Heart right ventricle (tissue), 16 donors: ENCODE measurements around the gene NDUFS2. TPM values are rescaled to one million over a fixed set of nuclear protein-coding genes. Genes with fewer than 3 reads are reported as not detected.

ENCODE experiments used
- ATAC-seq, 8 donors: fragments of 200-7000 bp; cut with Tn5 transposase; one replicate each; pipeline ENCODE4 v1.9.1; 2020; ENCODE audit warnings: mild to moderate bottlenecking in 8 of 8, moderate library complexity in 8 of 8, moderate number of reproducible peaks in 1 of 8
- DNase-seq, 2 donors: peaks; one replicate each; pipeline ENCODE4 v3.0.0-alpha.2; 2020
- H3K27ac ChIP-seq, 10 donors: fragments of 200-600 bp; sonication (generic) in 2 of 10; one replicate each; pipeline versions ENCODE4 v1.5.0 to v1.8.0; 2020 to 2022; ENCODE audit warnings: mild to moderate bottlenecking in 3 of 10
- H3K27me3 ChIP-seq, 7 donors: fragments of 200-600 bp; one replicate each; pipeline ENCODE4 v1.8.0; 2021 to 2022; ENCODE audit warnings: mild to moderate bottlenecking in 2 of 7
- H3K36me3 ChIP-seq, 9 donors: fragments of 200-600 bp; sonication (generic) in 1 of 9; one replicate each; pipeline versions ENCODE4 v1.5.0 to v1.8.0; 2020 to 2022; ENCODE audit warnings: mild to moderate bottlenecking in 2 of 9
- H3K4me1 ChIP-seq, 9 donors: fragments of 200-600 bp; sonication (generic) in 1 of 9; one replicate each; pipeline versions ENCODE4 v1.5.0 to v1.8.0; 2020 to 2022; ENCODE audit warnings: mild to moderate bottlenecking in 4 of 9
- H3K4me3 ChIP-seq, 10 donors: fragments of 200-600 bp; sonication (generic) in 2 of 10; one replicate each; pipeline versions ENCODE4 v1.5.0 to v1.8.0; 2020 to 2022; ENCODE audit warnings: mild to moderate bottlenecking in 7 of 10, moderate library complexity in 2 of 10
- H3K9me3 ChIP-seq, 11 donors: fragments of 200-600 bp in 10 of 11; sonication (generic) in 2 of 11; one replicate each; pipeline versions ENCODE4 v1.5.0 to v1.8.0; 2013 to 2022; ENCODE audit warnings: mild to moderate bottlenecking in 2 of 11, control low read depth in 1 of 11, moderate library complexity in 1 of 11
- CTCF ChIP-seq, 9 donors: fragments of 200-600 bp; sonication (generic) in 2 of 9; IDR thresholded peaks; one replicate each; pipeline versions ENCODE4 v1.5.0 to v1.8.0; 2021 to 2022; ENCODE audit warnings: antibody characterized with exemption in 9 of 9, mild to moderate bottlenecking in 5 of 9, moderate library complexity in 1 of 9
- WGBS, 2 donors: extraction: QIAGEN DNeasy Blood & Tissue Kit; methylation state at CpG; one replicate each; pipeline ENCODE4 v1.1.7; 2013; ENCODE audit warnings: inconsistent platforms in 1 of 2; 5-methylcytosine and 5-hydroxymethylcytosine counted together
- intact Hi-C, 10 donors: fragments of 100-400 bp; cut with DNase I; formaldehyde crosslinking; loops; one replicate each; pipeline versions ENCODE4 v1.11.1 to v1.14.2; 2022
- polyA plus RNA-seq, 2 donors: library from polyadenylated mRNA; stranded (reverse); fragments of 200-250 nt; gene quantifications; one replicate each; pipeline ENCODE4 v1.2.3, GENCODE V29; 2013
- total RNA-seq, 10 donors: library from RNA; stranded (reverse); fragmentation: NEBNext Ultra II Directional in 3 of 10; extraction: Animal tissue kit (Norgen Biotek cat#: 25700) in 3 of 10; gene quantifications; one replicate each; pipeline versions ENCODE4 v1.2.1 to v1.2.4, GENCODE V29; 2021 to 2023
- donor health status: Arrhythmogenic right ventricular cardiomyopathy.
- donor health status: ischemic (EF 13 %, LVEDD 7.1; RV severe dilation, severe dysfunction).
- donor health status: healthy with polysubstance abuse.
- donor health status: DM: no; HTN: yes; CAD: no.
- donor health status: DM: no; HTN: no; CAD: no.
- donor health status: ischemic (EF 25% LVEDD 6.9; RV normal size, moderate dysfunction).
- donor health status: ischemic (EF 25% LVEDD 5.7; RV mildly dilated, moderate dysfunction).
- donor health status: healthy.
- donor health status: DM: yes; HTN: yes; CAD: no.
- donor health status: Ischemic cardiomyopathy.
- donor health status: ischemic (EF 35%, LVEDD 5.7; RV mildly dilated, moderate dysfunction).
- donor health status: nonischemic (EF 11% LVEDD 7.7; RV severe dilation, severe dysfunction).
- donor health status: DM: yes; HTN: yes; CAD: no.
- donor health status: PGD.
- donor health status: ischemic (EF 29% LVEDD 5.4; RV normal size, mild dysfunction).
- donor health status: nonischemic (EF 23%, LVEDD 6.1; RV moderate dilation, normal function).

The NDUFS2 gene
- total and polyA plus RNA-seq, 12 donors: 121 to 370 (median 309) TPM

DNA sequence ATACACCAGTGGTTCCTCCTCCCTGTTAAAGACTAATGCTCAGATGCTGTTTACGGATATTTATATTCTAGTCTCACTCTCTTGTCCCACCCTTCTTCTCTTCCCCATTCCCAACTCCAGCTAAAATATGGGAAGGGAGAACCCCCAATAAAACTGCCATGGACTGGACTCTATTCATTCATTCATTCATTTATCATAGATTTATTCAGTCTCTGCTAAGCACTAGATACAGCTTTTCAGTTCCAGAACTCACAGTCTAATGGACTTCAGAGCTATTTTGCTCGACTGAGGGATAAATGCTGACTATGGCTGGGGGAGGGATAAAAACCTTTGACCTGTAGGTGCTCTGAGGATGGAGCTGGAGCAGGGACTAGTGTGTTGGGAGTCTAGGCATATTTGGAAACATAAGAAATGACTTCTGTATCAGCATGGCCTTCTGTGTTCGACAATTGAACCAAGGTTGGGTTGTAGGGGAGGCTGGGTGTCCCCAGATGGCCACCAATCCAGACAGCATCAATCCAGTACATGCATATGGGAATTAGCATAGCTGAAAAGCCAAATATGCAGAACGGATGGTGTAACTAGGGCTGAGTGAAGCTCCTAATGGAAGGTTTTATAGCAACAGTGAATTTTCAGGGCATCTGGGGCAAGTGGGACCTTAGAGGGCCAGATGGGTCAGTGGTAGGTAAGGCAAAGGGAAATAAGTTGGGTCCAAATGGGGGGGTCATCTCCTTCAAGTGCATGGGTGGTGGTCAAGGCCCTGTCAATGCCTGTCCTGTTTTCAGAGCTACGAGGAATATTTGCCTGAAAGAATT lies 17.1 kb downstream of the NDUFS2 start:
- Histone ChIP-seq H3K27ac (no peak overlapping the region), H3K9me3 (no peaks in the 10 kb centered on the region), H3K4me1 (peaks cover 0 to 37% (median 4%) of the 10 kb centered on the region in 9 donors), H3K4me3 (no peak overlapping the region), H3K27me3 (no peaks in the 10 kb centered on the region), H3K36me3 (peaks cover 0 to 36% (median 5%) of the 10 kb centered on the region in 9 donors)
- WGBS, 2 donors: 90 to 92% methylated on average over 5 of the region's 5 CpGs
- ATAC-seq: no peak
- intact Hi-C loops: no loop called here
- no peak for DNase-seq
- no peak for TF ChIP-seq CTCF (IDR thresholded peaks at IDR 0.05)

- Histone ChIP-seq H3K4me1 (peaks cover 0 to 33% (median 4%) of the 10 kb centered on the region in 9 donors), H3K27ac (no peak overlapping the region), H3K27me3 (no peaks in the 10 kb centered on the region), H3K36me3 (peaks cover 0 to 29% (median 0%) of the 10 kb centered on the region in 9 donors), H3K4me3 (no peak overlapping the region), H3K9me3 (no peaks in the 10 kb centered on the region)
- WGBS, 2 donors: 88% methylated on average over 5 of the region's 5 CpGs
- ATAC-seq (no peak), DNase-seq (no peak)
- TF ChIP-seq CTCF (IDR thresholded peaks at IDR 0.05): no peak
- intact Hi-C loops: loop anchor here in 1 of 10 donors (10.0 kb wide), 1 partner anchor 165 kb away; no protein-coding TSS in a partner anchor
Measured at GRCh38 chr1:161220002-161220401, 17.8 kb downstream of the NDUFS2 start.

- no peak for DNase-seq
- no peaks in the 10 kb centered on the region for H3K27me3 ChIP-seq
- 74 to 79% methylated on average over 6 of the region's 6 CpGs for WGBS, 2 donors
- intact Hi-C loops: loop anchor here in 2 of 10 donors (2.0 to 10.0 kb wide), 2 partner anchors 44 to 162 kb away; no protein-coding TSS in a partner anchor
- ATAC-seq: no peak
- peaks cover 6 to 34% (median 19%) of the 10 kb centered on the region in 9 donors for H3K4me1 ChIP-seq
- no peak for TF ChIP-seq CTCF (IDR thresholded peaks at IDR 0.05)
- H3K9me3 ChIP-seq: no peaks in the 10 kb centered on the region
- no peak overlapping the region for H3K27ac ChIP-seq
- H3K4me3 ChIP-seq: no peak overlapping the region
- peaks cover 0 to 22% (median 0%) of the 10 kb centered on the region in 9 donors for H3K36me3 ChIP-seq
Measured at GRCh38 chr1:161222175-161223019, 20.2 kb downstream of the NDUFS2 start.
